Daoy (cell line): ENCODE measurements around the gene MIEF1. TPM values are rescaled to one million over a fixed set of nuclear protein-coding genes. Genes with fewer than 3 reads are reported as not detected.

Experiments used
- DNase-seq: peaks from one replicate; pipeline ENCODE4 v3.0.0-alpha.2; 2015; ENCODE audit warnings: low read depth
- total RNA-seq: library from RNA; depleted of rRNA; stranded (reverse); fragments of >200 nt; shearing (Covaris generic); gene quantifications from 2 replicates; pipeline ENCODE4 v1.2.3, GENCODE V29; 2014

Gene MIEF1
- total RNA-seq, 1 experiment from 2014 or later: 25.7 TPM

DNA sequence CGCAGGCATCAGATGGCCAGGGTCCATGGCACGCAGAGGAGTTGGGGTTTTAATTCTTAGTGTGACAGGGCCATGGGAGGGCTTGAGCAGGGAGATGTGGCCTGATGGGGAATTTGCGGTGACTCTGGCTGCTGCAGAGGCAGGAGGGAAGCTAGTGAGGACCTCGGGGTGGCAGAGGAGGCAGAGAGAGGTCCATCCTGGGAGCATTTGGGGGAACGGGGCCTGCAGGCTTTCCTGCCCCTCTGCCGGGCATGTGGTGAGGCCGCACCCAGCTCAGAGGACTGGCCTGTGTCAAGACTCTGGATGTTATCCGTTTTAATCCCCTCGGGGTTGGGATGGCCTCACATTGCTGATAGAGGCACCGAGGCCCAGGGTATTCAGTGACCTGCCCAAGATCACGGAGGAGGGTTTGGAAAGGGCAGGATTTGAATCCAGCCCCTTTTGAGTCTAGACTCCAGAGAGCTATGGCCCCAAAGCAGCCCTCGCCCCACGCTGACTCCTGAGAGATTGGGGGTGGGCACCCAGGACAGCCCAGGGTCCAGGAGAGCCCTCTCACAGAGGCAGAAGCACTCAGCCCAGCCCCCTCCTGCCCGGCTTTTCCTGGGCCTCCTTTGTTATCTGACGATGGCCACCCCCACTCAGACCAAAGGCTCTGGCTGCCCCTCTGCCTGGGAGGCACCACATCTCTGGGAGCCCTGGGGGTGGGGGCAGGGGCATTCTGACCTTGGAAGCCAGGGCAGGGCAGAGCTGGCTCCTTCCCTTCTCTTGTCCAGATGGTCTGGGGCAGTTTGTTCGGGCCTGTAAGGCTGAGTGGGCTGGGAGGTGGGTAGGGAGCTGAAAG is 31.4 kb upstream of the MIEF1 start:
- DNase-seq: no peak

DNA sequence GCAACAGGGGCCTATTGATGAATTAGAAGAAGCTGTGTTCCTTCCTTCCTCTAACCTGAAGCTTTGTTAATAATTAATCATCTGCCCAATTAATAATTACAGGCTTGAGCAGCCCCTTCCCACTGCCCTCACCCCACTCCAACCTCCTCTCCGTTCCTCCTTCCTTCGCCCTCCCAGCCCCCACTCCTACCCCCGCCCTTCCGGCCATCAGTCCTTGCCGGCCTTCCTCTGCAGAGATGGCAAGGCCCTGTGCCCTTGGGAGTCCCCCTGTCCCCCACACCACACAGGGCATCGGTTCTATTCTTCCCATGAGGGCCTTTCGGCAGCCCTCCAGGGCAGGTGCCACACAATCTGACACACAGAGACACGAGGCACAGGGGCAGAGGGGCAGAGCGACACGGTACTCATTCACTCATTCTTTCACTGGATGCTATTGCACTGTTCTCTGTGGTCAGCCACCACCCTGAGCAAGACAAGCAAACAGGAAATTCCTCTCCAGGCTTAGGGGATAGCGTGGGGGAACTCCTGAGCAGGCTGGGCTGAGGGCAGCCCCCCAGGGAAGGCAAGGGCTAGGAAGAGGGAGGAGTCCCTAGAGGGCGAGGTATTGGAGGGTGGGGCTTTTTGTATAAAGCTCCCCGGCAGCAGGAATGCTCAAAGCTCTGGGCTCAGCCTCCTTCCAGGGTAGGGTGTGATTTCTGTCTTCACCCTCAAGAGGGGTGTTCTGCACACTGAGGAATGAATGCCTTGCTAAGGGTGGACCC is 30.5 kb upstream of the MIEF1 start:
- DNase-seq: peak; percentile 78

DNA sequence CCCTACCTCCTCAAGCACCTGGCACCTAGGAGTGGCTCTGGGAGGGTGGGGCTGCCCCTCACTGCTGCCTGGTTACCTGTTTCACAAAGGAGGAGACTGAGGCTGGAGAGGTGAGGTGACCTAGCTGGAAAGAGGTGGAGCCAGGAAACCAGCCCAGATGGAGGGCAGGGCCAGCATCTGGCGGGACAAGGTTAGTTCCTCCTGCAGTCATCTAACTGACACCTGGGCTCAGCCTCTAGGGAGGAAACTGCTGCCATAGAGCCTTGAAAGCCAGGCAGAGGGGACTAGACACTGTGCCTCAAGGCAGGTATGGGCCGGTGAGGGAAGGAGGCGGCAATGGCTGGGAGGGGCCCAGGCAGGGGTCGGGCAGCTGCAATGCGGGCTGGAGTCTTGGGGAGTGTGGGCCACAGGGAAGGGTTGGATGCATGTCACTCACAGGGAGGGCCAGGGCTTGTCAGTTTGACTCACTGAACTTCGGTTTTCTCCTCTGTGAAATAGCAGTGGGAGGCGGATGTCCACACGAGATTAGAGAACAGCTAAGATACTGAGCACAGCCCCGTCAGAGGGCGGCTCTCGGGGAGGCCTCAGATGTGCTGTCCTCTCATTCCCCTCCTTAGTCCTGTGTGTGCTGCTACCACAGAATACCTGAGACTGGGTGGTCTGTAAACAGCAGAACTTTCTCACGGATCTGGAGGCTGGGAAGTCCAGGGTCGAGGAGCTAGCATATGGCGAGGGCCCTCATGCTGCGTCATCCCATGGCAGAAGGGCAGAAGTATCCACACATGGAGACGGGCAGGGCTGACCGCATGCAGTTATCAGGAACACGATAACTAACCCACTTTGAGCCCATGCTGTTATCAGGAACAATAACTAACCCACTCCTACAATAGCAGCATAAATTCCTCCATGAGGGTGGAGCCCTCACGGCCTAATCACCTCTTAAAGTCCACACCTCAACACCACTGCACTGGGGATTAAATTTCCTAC is 29.2 kb upstream of the MIEF1 start:
- DNase-seq: peak; percentile 27

DNA sequence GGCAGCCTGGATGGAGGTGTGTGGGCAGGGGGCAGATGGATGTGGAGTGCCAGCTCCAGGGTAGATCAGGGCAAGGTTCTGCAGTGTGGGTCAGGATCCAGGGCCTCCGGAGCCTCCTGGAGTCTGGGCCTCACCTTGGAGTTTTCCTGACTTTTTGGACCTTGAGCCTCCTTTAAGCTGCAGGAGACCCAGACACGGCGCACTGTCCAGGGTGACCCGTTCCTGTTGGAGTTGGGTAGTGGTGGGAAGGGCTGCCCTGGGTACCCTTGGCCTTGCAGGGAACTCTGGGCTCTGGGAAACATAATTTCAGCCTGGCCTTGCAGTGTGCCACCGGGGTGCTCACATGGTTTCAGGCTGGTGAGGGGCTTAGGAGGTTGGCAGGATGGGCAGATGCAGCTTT is 28.2 kb upstream of the MIEF1 start:
- no peak for DNase-seq

DNA sequence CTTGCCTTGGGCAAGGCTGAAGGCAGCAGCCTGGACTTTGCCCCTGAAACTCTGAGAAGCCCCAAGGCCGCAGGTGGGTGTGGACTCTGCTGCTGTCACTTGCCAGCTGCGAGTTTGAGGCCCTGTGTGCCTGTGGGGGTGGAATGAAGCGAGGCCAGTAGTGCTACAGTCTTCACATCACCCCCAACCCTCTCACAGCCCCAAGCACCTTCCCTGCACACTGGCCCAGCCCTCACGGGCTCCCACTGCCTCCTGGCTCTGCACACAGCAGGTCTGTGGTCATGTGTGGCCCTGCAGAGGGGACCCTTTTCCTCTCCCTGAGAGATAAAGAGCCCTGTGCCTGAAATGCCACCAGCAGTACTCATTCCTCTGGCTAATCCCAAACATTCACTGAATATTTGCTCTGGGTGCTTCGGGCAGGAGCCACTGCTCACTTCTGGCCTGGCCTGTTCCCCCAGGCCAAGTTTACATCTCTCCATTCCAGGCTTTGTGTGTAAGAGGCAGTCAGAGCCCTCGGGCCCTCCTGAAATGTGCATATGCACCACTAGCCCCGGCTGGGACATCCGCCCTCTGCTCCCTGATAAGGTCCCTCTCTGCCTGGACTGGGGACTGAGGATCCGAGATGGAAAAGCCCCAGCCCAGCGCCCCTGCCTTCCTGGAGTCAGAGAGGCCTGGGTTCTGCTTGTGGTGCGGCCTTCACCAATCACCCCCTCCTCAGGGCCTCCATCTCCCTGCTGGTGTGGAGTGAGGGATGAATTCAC is 27.6 kb upstream of the MIEF1 start:
- DNase-seq: no peak

DNA sequence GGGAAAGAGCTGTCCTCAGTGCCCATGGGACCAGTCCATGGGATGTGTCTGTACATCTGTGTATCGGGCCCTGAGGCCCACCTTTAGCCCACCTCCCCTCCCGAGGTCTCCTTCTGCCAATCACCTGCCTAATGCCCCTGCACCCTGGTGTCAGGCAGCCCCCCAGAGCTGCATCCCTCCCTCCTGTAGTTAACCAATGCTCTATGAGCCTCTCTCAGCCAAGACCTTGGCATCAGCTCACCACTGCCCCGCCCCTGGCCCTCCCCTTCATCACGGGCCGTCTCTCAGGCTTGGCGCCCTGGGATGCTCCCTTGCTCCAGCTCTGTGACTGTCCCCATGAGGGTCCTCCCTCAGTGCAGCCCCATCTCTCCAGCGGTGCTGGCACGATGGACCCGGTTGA is 26.8 kb upstream of the MIEF1 start:
- no peak for DNase-seq

DNA sequence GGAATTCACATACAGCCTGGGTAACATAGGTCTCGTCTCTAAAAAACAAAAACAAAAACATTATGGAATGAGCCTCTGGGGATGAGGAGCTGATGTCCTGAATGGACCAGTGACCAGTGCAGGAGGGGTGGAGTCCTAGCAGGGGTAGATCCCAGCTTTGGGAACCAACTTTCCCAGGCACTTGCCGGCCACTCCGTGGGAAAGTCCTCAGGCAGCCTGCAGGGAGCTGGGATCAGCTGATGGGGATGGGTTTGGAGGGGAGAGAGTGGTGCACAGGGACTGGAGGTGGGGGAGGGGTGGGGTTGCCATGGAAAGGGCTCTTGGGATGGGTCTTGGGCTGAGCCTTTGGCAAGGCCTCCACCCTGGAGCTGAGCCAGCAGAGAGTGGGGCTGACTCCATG is 26.2 kb upstream of the MIEF1 start:
- DNase-seq: no peak

DNA sequence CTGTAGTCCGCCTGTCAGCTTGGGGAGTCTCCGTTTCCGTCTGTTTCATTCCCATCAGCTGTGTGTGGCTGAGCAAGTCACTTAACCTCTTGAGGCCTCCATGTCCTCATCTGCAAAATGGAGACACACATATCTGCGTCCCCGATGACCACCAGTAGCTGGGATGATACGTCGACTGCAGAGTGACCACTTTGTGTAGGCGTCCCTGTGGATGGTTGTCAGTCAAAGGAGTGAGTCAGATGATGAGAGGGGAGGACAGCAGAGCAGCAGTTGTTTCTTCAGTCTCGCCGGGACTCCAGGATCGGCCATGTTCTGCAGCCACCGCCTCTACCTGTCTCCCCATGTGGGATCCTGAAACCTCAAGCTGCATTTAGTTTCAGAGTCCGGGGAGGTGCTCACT is 25.4 kb upstream of the MIEF1 start:
- DNase-seq: no peak

DNA sequence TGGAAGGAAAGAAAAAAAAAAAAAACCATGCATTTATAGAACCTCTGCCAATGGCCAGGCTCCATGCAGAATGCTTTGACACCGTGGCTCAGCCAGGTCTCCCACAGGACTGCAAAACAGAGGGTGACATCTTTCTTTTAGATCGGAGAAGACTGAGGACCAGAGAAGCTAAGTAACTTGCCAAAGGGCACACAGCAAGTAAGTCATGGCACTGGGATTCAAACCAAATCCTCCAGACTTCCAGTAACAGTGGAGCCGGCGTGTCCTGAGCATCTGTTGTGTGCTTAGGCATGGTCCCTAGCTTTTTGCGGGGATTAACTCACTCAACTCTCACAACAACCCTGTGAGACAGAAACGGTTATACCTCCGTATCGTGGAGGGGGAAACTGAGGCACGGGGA is 24.5 kb upstream of the MIEF1 start:
- no peak for DNase-seq

DNA sequence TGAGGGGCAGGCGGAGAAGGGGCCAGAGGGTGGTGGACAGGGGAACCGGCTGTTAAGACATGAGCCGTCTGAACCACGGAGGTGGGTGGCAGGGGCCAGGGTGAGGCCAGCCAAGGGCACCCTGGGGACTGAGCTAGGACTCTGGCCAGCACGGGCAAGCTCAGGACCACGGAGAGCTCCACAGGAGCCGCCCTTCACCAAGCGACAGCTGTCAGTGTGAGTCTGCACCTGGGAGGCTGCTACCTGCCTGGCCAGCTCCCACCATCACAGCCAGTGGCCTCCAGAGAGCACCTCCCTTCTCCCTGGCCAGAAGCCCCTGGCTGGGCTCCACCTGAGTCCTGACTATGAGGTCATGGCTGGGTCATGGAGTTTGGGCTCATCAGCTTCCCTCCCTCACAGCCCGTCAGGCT is 23.6 kb upstream of the MIEF1 start:
- no peak for DNase-seq

DNA sequence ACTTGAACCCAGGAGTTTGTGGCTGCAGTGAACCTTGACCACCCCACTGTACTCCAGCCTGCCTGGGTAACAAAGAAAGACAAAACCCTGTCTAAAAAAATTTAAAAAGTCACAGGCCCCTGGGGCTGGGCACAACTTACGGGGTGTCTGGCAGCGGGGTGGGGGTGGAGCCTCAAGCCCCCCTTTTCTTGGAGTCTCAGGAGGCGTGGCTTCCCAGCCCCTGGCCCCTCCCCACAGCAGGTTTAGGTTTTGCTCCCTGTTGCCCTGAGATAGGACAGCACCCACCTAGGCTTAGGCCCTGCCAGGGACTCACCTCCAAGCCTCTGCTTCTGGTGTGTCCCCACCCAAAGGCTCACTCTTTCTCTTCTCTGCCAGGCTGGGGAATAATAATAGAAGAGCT is 22.8 kb upstream of the MIEF1 start:
- DNase-seq: no peak

DNA sequence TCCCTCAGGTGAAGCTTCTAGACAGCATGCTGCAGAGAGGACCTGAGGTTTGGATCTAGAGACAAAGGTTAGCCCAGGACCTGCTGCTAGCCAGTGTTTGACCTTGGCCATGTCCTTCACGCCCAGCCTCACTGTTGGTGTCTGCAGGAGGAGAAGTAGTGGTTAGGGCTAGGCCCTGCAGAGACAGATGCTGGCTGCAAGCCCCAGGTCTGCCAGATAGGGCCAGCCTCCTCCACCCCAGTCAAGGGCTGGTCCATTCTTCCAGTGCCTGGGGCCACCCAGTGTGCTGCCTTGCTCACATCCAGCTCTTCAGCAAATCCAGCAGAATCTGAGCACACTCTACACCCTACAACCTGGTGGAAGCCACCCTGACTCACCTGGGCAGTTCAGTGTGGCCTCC is 21.5 kb upstream of the MIEF1 start:
- DNase-seq: no peak

DNA sequence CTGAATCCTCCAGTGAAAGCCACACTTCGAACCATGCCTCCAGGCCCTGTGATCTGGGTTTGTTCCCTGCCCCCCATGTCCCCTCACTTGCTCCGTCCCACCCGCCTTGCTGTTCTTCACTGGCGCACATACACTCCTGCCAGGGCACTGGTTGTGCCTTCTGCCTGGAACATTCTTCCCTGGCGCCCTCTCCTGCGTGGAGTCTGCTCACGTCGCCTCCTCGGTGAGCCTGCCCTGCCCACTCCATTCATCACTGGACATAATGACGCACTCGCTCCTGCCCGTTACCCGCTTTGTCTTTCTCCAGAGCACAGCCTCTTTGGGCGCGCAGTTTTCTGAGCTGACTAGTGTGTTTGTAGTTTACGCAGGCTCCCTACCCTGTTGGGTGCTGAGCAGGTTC is 21.0 kb upstream of the MIEF1 start:
- no peak for DNase-seq

DNA sequence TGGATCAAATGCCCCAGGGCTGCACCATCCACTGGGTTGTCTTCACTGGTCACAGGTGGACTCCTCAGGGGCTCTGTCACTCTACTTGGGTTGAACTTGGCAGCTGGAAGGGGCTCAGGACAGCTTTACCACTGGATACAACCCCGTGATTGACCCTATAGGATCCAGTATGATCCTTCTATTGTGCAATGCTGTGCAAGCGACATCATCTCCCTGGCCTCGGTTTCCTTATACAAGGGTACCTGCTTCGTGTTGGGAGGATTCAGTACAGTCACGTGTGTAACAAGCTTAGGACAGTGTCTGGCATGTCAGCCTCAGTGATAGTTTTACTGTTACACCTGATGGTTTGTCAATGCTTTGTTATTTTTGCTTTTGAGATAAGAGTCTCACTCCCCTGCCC is 20.5 kb upstream of the MIEF1 start:
- no peak for DNase-seq

DNA sequence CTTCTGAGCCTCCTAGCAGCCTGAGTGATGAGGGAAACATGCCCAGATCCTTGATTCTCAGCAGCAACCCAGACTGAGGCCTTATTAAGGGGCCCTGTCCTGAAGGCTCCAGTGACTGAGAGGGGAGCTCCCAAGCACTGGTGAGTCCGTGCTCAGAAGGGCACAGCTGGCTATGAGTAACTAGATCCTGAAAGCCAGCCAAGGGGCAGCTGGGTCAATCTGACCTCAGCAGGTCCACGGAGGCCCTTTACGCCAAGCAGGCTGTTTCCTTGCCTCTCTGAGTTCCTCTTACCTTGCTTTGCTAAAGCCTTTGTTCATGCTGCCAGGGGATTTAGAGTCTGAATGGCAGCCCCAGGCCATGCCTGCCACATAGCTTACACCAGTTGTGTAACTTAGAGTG is 19.3 kb upstream of the MIEF1 start:
- DNase-seq: no peak

DNA sequence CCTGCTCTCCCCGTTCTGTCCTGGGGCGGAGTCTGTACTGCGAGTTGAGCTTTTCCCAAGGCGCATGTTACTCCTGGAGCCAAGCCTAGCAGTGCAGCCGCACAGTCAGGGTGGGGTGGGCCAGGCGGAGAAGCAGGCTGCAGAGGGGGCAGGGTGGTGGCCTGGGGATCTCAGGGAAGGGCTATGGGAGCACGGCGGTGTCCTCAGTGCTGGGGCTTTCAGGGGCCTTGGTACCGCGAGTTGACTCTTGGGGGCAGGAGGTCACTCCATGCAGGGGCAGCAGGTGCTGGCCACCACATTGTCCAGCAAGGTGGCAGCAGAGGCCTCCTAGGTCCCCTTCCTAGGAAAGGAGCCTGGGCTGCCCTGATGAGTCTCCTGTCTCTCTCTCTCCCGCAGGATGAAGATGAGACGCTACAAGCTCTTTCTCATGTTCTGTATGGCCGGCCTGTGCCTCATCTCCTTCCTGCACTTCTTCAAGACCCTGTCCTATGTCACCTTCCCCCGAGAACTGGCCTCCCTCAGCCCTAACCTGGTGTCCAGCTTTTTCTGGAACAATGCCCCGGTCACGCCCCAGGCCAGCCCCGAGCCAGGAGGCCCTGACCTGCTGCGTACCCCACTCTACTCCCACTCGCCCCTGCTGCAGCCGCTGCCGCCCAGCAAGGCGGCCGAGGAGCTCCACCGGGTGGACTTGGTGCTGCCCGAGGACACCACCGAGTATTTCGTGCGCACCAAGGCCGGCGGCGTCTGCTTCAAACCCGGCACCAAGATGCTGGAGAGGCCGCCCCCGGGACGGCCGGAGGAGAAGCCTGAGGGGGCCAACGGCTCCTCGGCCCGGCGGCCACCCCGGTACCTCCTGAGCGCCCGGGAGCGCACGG is 14.9 kb upstream of the MIEF1 start:
- DNase-seq: no peak

DNA sequence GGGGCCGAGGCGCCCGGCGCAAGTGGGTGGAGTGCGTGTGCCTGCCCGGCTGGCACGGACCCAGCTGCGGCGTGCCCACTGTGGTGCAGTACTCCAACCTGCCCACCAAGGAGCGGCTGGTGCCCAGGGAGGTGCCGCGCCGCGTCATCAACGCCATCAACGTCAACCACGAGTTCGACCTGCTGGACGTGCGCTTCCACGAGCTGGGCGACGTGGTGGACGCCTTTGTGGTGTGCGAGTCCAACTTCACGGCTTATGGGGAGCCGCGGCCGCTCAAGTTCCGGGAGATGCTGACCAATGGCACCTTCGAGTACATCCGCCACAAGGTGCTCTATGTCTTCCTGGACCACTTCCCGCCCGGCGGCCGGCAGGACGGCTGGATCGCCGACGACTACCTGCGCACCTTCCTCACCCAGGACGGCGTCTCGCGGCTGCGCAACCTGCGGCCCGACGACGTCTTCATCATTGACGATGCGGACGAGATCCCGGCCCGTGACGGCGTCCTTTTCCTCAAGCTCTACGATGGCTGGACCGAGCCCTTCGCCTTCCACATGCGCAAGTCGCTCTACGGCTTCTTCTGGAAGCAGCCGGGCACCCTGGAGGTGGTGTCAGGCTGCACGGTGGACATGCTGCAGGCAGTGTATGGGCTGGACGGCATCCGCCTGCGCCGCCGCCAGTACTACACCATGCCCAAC is 14.1 kb upstream of the MIEF1 start:
- DNase-seq: no peak

DNA sequence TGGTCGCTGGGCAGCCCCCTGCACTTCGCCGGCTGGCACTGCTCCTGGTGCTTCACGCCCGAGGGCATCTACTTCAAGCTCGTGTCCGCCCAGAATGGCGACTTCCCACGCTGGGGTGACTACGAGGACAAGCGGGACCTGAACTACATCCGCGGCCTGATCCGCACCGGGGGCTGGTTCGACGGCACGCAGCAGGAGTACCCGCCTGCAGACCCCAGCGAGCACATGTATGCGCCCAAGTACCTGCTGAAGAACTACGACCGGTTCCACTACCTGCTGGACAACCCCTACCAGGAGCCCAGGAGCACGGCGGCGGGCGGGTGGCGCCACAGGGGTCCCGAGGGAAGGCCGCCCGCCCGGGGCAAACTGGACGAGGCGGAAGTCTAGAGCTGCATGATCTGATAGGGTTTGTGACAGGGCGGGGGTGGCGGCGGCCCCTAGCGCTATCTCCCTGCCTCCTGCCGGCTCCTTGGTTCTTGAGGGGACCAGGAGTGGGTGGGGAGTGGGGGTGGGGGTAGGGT is 13.5 kb upstream of the MIEF1 start:
- DNase-seq: no peak
